Measurements from ENCODE around the gene PRAMEF6.
"Not testable (repeated sequence)": the region's sequence is repeated elsewhere in the genome, so short reads cannot be mapped to it uniquely, and the experiment has no call there.

Gene PRAMEF6

GRCh38 chr1:12947480-12947879, at the start of gene PRAMEF6:
TSS of gene PRAMEF6 (minus strand) at chr1:12947580. CDS start at chr1:12942518, 5,062 bp downstream.
- DNase-seq: not testable (repeated sequence)

DNA sequence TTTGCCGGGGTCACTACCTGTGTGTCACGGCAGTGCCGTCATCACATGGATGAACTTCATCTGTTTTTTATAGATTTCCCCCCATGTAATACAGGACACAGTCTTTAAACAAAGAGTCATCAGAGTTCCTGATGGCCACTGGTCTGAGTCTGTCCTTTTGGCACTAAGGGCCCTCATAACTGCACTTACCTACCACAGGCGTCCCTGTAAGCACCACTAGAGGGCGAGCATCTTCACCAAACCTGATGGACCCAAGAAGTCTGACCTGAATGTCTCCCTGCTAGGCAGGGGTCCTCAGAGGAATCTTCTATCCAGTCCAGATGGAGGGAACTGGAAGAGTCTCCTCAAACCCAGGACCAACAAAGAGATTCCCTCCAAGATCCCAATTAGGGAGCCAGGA, 23.0 kb downstream of the PRAMEF6 start:
- not testable (repeated sequence) for DNase-seq

DNA sequence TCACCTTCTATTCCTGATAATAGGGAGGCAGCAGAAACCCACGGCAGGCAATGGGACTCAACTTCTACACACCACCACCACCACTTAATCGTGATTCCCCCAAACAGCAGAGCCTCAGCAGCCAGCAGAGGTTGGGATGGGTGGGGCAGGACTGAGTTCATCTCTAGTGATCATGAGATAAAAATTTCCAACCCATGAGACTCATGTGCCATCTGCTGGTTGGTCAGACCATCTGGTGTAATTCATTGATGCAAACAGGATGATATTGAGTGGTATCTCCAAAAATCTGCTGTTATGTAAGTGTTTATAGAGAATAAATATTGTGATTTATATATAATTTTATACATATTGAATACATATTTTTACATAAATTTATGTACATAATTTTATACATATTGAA, 25.6 kb downstream of the PRAMEF6 start:
- DNase-seq: not testable (repeated sequence)

- not testable (repeated sequence) for DNase-seq
Observed at GRCh38 chr1:12916310-12916709, 31.1 kb downstream of the PRAMEF6 start, which contains the start of gene PRAMEF7. TSS of gene PRAMEF7 (plus strand) at chr1:12916610. CDS start at chr1:12917693, 1,083 bp downstream.

GRCh38 chr1:12903793-12904572, 43.4 kb downstream of the PRAMEF6 start:
- DNase-seq: not testable (repeated sequence)

- DNase-seq: not testable (repeated sequence)
Observed at GRCh38 chr1:12899186-12899585, 48.2 kb downstream of the PRAMEF6 start.

- DNase-seq: not testable (repeated sequence)
Observed at GRCh38 chr1:12898170-12898569, 49.2 kb downstream of the PRAMEF6 start, which contains the start of gene PRAMEF10. TSS of gene PRAMEF10 (minus strand) at chr1:12898270. CDS start at chr1:12895847, 2,423 bp downstream.

All from EL (cell line).